Hepatocyte (in vitro differentiated cells): ENCODE data around the gene GBP3.

Source experiments
- EZH2 ChIP-seq: fragments of 200-600 bp; sonication (generic); IDR thresholded peaks from 2 replicates; pipeline ENCODE4 v1.6.1; 2016; ENCODE audit warnings: antibody characterized with exemption, mild to moderate bottlenecking, borderline replicate concordance
- EZH2phosphoT487 ChIP-seq: fragments of 200-600 bp; sonication (generic); IDR thresholded peaks from one replicate; pipeline ENCODE4 v1.6.1; 2018; ENCODE audit warnings: antibody characterized with exemption, mild to moderate bottlenecking, low read depth, moderate library complexity; ENCODE audit not compliant: unreplicated experiment, severe bottlenecking
- TF ChIP-seq, protein P1 (sequence below): fragments of 200-600 bp; sonication (generic); IDR thresholded peaks from 2 replicates; pipeline ENCODE4 v1.5.1; 2016; ENCODE audit warnings: antibody characterized with exemption, mild to moderate bottlenecking; ENCODE audit not compliant: poor library complexity

DNA sequence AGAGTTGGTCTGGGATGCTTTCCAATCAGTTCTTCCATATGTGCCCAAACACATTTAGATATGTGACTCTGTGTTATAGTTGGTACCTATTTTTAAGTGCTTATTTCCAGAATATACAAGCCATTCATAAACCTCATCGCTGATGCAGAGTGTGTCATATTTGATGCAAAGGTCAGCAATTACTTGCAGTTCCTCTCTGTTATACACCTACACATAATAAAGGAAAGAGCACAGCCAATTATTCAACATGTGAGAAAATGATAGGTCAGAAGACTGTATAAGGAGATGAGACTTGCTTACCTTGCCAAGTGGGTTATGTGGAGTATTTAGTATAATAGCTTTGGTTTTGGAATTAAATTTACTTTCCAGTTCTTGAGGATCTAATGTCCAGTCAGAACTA lies 61.6 kb downstream of the GBP3 start:
- TF ChIP-seq, protein P1, sequence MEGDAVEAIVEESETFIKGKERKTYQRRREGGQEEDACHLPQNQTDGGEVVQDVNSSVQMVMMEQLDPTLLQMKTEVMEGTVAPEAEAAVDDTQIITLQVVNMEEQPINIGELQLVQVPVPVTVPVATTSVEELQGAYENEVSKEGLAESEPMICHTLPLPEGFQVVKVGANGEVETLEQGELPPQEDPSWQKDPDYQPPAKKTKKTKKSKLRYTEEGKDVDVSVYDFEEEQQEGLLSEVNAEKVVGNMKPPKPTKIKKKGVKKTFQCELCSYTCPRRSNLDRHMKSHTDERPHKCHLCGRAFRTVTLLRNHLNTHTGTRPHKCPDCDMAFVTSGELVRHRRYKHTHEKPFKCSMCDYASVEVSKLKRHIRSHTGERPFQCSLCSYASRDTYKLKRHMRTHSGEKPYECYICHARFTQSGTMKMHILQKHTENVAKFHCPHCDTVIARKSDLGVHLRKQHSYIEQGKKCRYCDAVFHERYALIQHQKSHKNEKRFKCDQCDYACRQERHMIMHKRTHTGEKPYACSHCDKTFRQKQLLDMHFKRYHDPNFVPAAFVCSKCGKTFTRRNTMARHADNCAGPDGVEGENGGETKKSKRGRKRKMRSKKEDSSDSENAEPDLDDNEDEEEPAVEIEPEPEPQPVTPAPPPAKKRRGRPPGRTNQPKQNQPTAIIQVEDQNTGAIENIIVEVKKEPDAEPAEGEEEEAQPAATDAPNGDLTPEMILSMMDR = no peak
- TF ChIP-seq EZH2phosphoT487 = no peak
- no peak for TF ChIP-seq EZH2
